Activated CD4-positive, alpha-beta T cell treated with anti-CD3 and anti-CD28 coated beads for 36 hours (primary cell): ENCODE measurements around the gene DYDC2. TPM values are rescaled to one million over a fixed set of nuclear protein-coding genes. Genes with fewer than 3 reads are reported as not detected.
"Not testable (repeated sequence)": the region's sequence is repeated elsewhere in the genome, so short reads cannot be mapped to it uniquely, and the experiment has no call there.

Experiments
- ATAC-seq: fragments of 200-7000 bp; cut with Tn5 transposase; one replicate; pipeline ENCODE4 v1.10.0; 2021; ENCODE audit warnings: mild to moderate bottlenecking, moderate library complexity
- CTCF ChIA-PET: fragments of 350-600 bp; sonication (Branson Sonifier 250); formaldehyde crosslinking; loops from one replicate; lab custom pipeline; 2021; ENCODE audit warnings: antibody characterized with exemption; lab: Charles Lee
- POLR2A ChIA-PET: fragments of 350-600 bp; sonication (Branson Sonifier 250); formaldehyde crosslinking; loops from one replicate; lab custom pipeline; 2021; ENCODE audit warnings: antibody characterized with exemption, inconsistent platforms; lab: Charles Lee
- DNase-seq: peaks from one replicate; pipeline ENCODE4 v3.0.0-alpha.2; 2020
- H3K27ac Mint-ChIP-seq: one replicate; pipeline ENCODE4 v1.8.0; 2021; ENCODE audit warnings: mixed read lengths
- H3K27me3 Mint-ChIP-seq: one replicate; pipeline ENCODE4 v1.8.0; 2021; ENCODE audit warnings: mixed read lengths
- H3K36me3 Mint-ChIP-seq: one replicate; pipeline ENCODE4 v1.8.0; 2021; ENCODE audit warnings: low read depth, mixed read lengths
- H3K4me1 Mint-ChIP-seq: one replicate; pipeline ENCODE4 v1.8.0; 2021; ENCODE audit warnings: mixed read lengths
- H3K4me3 Mint-ChIP-seq: one replicate; pipeline ENCODE4 v1.8.0; 2021; ENCODE audit warnings: mild to moderate bottlenecking, moderate library complexity, mixed read lengths
- H3K9me3 Mint-ChIP-seq: one replicate; pipeline ENCODE4 v1.8.0; 2021; ENCODE audit warnings: low read depth, mixed read lengths
- intact Hi-C, 2 experiments: fragments of 100-400 bp; cut with DNase I in 1 of 2; cut with micrococcal nuclease in 1 of 2; formaldehyde crosslinking; loops; one replicate each; pipeline versions ENCODE4 v1.14.2 to v1.15.1; 2022 to 2024; cut with DNase I, micrococcal nuclease
- total RNA-seq, 2 experiments: library from RNA; stranded (reverse); gene quantifications; one replicate each; pipeline ENCODE4 v1.2.3, GENCODE V29; 2021

DYDC2 gene
- total RNA-seq, 2 experiments from 2014 or later, result 0.37 to 0.79 TPM

- no peak overlapping the region for H3K4me3 Mint-ChIP-seq
- intact Hi-C loops, result no loop called here
- no peaks in the 10 kb centered on the region for H3K9me3 Mint-ChIP-seq
- DNase-seq, result no peak
- CTCF ChIA-PET, result interaction anchor here (0.5 to 1.3 kb wide), 2 partner anchors 18 to 258 kb away, joined by 3 to 4 read pairs; no protein-coding TSS in a partner anchor
- peaks cover 3% of the 10 kb centered on the region for H3K27me3 Mint-ChIP-seq
- no peak overlapping the region for H3K27ac Mint-ChIP-seq
- no peaks in the 10 kb centered on the region for H3K4me1 Mint-ChIP-seq
- ATAC-seq, result no peak
- POLR2A ChIA-PET, result no interaction called here
- H3K36me3 Mint-ChIP-seq, result no peaks in the 10 kb centered on the region
Observed at GRCh38 chr10:80324891-80325364, 31.7 kb upstream of the DYDC2 start.

GRCh38 chr10:80333983-80334382, 22.6 kb upstream of the DYDC2 start:
- no peak overlapping the region for H3K27ac Mint-ChIP-seq
- H3K27me3 Mint-ChIP-seq, result no peaks in the 10 kb centered on the region
- no peaks in the 10 kb centered on the region for H3K9me3 Mint-ChIP-seq
- ChIA-PET CTCF (no interaction called here), POLR2A (no interaction called here)
- no peaks in the 10 kb centered on the region for H3K4me1 Mint-ChIP-seq
- no peak for DNase-seq
- no peak for ATAC-seq
- no peaks in the 10 kb centered on the region for H3K36me3 Mint-ChIP-seq
- H3K4me3 Mint-ChIP-seq, result no peak overlapping the region
- intact Hi-C loops, result no loop called here

- intact Hi-C loops, result no loop called here
- DNase-seq (no peak), ATAC-seq (no peak)
- ChIA-PET CTCF (interaction anchor here (0.7 kb wide), 1 partner anchor 32 kb away, joined by 3 read pairs; no protein-coding TSS in a partner anchor), POLR2A (no interaction called here)
- Mint-ChIP-seq H3K27ac (no peak overlapping the region), H3K4me1 (no peaks in the 10 kb centered on the region), H3K36me3 (no peaks in the 10 kb centered on the region), H3K27me3 (no peaks in the 10 kb centered on the region), H3K4me3 (no peak overlapping the region), H3K9me3 (no peaks in the 10 kb centered on the region)
Observed at GRCh38 chr10:80344276-80344675, 12.3 kb upstream of the DYDC2 start.

- Mint-ChIP-seq H3K27me3 (no peaks in the 10 kb centered on the region), H3K4me3 (no peak overlapping the region), H3K36me3 (no peaks in the 10 kb centered on the region), H3K27ac (no peak overlapping the region), H3K9me3 (no peaks in the 10 kb centered on the region), H3K4me1 (no peaks in the 10 kb centered on the region)
- DNase-seq, result no peak
- intact Hi-C loops, result no loop called here
- ChIA-PET POLR2A (no interaction called here), CTCF (interaction anchor here (0.7 to 1.5 kb wide), 2 partner anchors 32 to 33 kb away, joined by 3 read pairs; no protein-coding TSS in a partner anchor)
- ATAC-seq, result no peak
Observed at GRCh38 chr10:80344912-80345311, 11.7 kb upstream of the DYDC2 start.

- no peaks in the 10 kb centered on the region for H3K36me3 Mint-ChIP-seq
- intact Hi-C loops, result no loop called here
- no peaks in the 10 kb centered on the region for H3K4me1 Mint-ChIP-seq
- peaks cover 10% of the 10 kb centered on the region for H3K27me3 Mint-ChIP-seq
- POLR2A ChIA-PET, result no interaction called here
- no peak for DNase-seq
- H3K4me3 Mint-ChIP-seq, result no peak overlapping the region
- CTCF ChIA-PET, result no interaction called here
- no peaks in the 10 kb centered on the region for H3K9me3 Mint-ChIP-seq
- ATAC-seq, result no peak
- H3K27ac Mint-ChIP-seq, result no peak overlapping the region
Observed at GRCh38 chr10:80350251-80350650, 6.3 kb upstream of the DYDC2 start.

- no peaks in the 10 kb centered on the region for H3K36me3 Mint-ChIP-seq
- H3K27ac Mint-ChIP-seq, result no peak overlapping the region
- no peak overlapping the region for H3K4me3 Mint-ChIP-seq
- POLR2A ChIA-PET, result no interaction called here
- peaks cover 15% of the 10 kb centered on the region for H3K27me3 Mint-ChIP-seq
- CTCF ChIA-PET, result interaction anchor here (1.0 to 1.5 kb wide), 2 partner anchors 27 to 50 kb away, joined by 3 to 4 read pairs; no protein-coding TSS in a partner anchor
- ATAC-seq (no peak), DNase-seq (no peak)
- intact Hi-C loops, result no loop called here
- no peaks in the 10 kb centered on the region for H3K9me3 Mint-ChIP-seq
- H3K4me1 Mint-ChIP-seq, result no peaks in the 10 kb centered on the region
Observed at GRCh38 chr10:80351220-80351619, 5.4 kb upstream of the DYDC2 start.

GRCh38 chr10:80356989-80357850, 639 bp downstream of the DYDC2 start:
- Mint-ChIP-seq H3K4me3 (peak overlapping the region; percentile 66), H3K27me3 (peaks cover 20% of the 10 kb centered on the region), H3K27ac (no peak overlapping the region), H3K36me3 (no peaks in the 10 kb centered on the region), H3K9me3 (no peaks in the 10 kb centered on the region), H3K4me1 (peaks cover 7% of the 10 kb centered on the region)
- intact Hi-C loops, result no loop called here
- POLR2A ChIA-PET, result no interaction called here
- ATAC-seq (peak; percentile 17), DNase-seq (peak; percentile 41)
- CTCF ChIA-PET, result interaction anchor here (0.8 to 1.2 kb wide), 5 partner anchors 21 to 149 kb away, joined by 3 to 6 read pairs (median 3); no protein-coding TSS in a partner anchor

- Mint-ChIP-seq H3K36me3 (no peaks in the 10 kb centered on the region), H3K9me3 (no peaks in the 10 kb centered on the region), H3K27me3 (peaks cover 20% of the 10 kb centered on the region), H3K27ac (no peak overlapping the region), H3K4me3 (no peak overlapping the region), H3K4me1 (peaks cover 7% of the 10 kb centered on the region)
- intact Hi-C loops, result no loop called here
- ATAC-seq, result no peak
- ChIA-PET POLR2A (no interaction called here), CTCF (interaction anchor here (0.8 to 1.0 kb wide), 3 partner anchors 21 to 148 kb away, joined by 3 read pairs; no protein-coding TSS in a partner anchor)
- no peak for DNase-seq
Observed at GRCh38 chr10:80357851-80358125, 1.2 kb downstream of the DYDC2 start.

GRCh38 chr10:80358925-80359324, 2.3 kb downstream of the DYDC2 start:
- H3K4me3 Mint-ChIP-seq, ATAC-seq, H3K36me3 Mint-ChIP-seq, H3K27ac Mint-ChIP-seq, H3K9me3 Mint-ChIP-seq, DNase-seq, H3K4me1 Mint-ChIP-seq, POLR2A ChIA-PET, intact Hi-C loops: not testable (repeated sequence)
- CTCF ChIA-PET, result interaction anchor here (0.6 to 1.3 kb wide), 2 partner anchors 17 to 21 kb away, joined by 3 to 4 read pairs; no protein-coding TSS in a partner anchor
- H3K27me3 Mint-ChIP-seq, result peaks cover 20% of the 10 kb centered on the region

GRCh38 chr10:80359644-80360043, 3.1 kb downstream of the DYDC2 start:
- Mint-ChIP-seq H3K27ac (no peak overlapping the region), H3K27me3 (peaks cover 18% of the 10 kb centered on the region), H3K9me3 (no peaks in the 10 kb centered on the region), H3K4me3 (no peak overlapping the region), H3K4me1 (peaks cover 7% of the 10 kb centered on the region), H3K36me3 (no peaks in the 10 kb centered on the region)
- no peak for DNase-seq
- intact Hi-C loops, result no loop called here
- no peak for ATAC-seq
- ChIA-PET CTCF (interaction anchor here (1.2 to 1.3 kb wide), 2 partner anchors 20 to 55 kb away, joined by 3 read pairs; no protein-coding TSS in a partner anchor), POLR2A (no interaction called here)

- DNase-seq (no peak), ATAC-seq (no peak)
- Mint-ChIP-seq H3K27ac (no peak overlapping the region), H3K4me3 (no peak overlapping the region), H3K4me1 (no peaks in the 10 kb centered on the region), H3K36me3 (peaks cover 4% of the 10 kb centered on the region), H3K27me3 (peaks cover 2% of the 10 kb centered on the region), H3K9me3 (peaks cover 11% of the 10 kb centered on the region)
- ChIA-PET POLR2A (no interaction called here), CTCF (interaction anchor here (1.3 kb wide), 1 partner anchor 12 kb away, joined by 6 read pairs; no protein-coding TSS in a partner anchor)
- intact Hi-C loops, result no loop called here
Observed at GRCh38 chr10:80365510-80365909, 8.9 kb downstream of the DYDC2 start.

- intact Hi-C loops, result no loop called here
- no peak overlapping the region for H3K27ac Mint-ChIP-seq
- ChIA-PET POLR2A (no interaction called here), CTCF (no interaction called here)
- H3K9me3 Mint-ChIP-seq, result peaks cover 11% of the 10 kb centered on the region
- no peaks in the 10 kb centered on the region for H3K4me1 Mint-ChIP-seq
- H3K4me3 Mint-ChIP-seq, result no peak overlapping the region
- ATAC-seq, result no peak
- DNase-seq, result no peak
- H3K27me3 Mint-ChIP-seq, result peaks cover 2% of the 10 kb centered on the region
- peaks cover 4% of the 10 kb centered on the region for H3K36me3 Mint-ChIP-seq
Observed at GRCh38 chr10:80371467-80371866, 14.9 kb downstream of the DYDC2 start.
